Activated CD4-positive, CD25-positive, alpha-beta regulatory T cell (primary cell): ENCODE results near the gene FOXF2.

Source experiments
- DNase-seq, 4 experiments: peaks; one replicate each; lab custom pipeline; 2025; lab: John Stamatoyannopoulos, UW

Gene FOXF2

DNA sequence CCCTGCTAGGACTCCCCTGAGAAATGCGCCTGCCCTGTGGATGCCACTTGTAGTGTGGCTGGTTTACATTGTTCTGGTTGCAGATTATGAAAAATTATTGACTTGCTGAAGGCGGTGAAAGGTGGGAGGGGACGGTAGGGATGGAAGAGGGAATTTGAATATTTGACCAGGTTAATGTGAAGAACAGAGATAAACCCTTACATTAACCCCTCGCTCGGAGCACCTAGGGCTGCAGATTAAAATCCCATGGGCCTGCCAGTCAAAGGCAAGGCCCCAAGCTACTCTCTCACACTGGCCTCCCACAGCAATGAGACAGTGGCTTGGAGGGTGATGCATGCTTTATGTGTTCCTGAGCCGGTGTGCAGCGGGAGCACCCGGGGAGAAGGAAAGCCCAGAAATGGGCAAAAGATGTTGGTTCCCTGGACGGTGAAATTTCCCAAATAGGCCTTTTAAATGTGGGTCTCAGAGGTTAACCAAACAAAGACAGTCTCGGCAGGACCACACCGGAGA lies 2.5 kb downstream of the FOXF2 start:
- DNase-seq = no peak

GRCh38 chr6:1392813-1393640 lies 3.7 kb downstream of the FOXF2 start:
- no peak for DNase-seq

- no peak for DNase-seq
These were observed 4.4 kb downstream of the FOXF2 start for GRCh38 chr6:1393641-1394283.

- DNase-seq = no peak
These were observed 5.4 kb downstream of the FOXF2 start for GRCh38 chr6:1394514-1395463.

- DNase-seq = no peak
These were observed 6.1 kb downstream of the FOXF2 start for GRCh38 chr6:1395506-1395905.

DNA sequence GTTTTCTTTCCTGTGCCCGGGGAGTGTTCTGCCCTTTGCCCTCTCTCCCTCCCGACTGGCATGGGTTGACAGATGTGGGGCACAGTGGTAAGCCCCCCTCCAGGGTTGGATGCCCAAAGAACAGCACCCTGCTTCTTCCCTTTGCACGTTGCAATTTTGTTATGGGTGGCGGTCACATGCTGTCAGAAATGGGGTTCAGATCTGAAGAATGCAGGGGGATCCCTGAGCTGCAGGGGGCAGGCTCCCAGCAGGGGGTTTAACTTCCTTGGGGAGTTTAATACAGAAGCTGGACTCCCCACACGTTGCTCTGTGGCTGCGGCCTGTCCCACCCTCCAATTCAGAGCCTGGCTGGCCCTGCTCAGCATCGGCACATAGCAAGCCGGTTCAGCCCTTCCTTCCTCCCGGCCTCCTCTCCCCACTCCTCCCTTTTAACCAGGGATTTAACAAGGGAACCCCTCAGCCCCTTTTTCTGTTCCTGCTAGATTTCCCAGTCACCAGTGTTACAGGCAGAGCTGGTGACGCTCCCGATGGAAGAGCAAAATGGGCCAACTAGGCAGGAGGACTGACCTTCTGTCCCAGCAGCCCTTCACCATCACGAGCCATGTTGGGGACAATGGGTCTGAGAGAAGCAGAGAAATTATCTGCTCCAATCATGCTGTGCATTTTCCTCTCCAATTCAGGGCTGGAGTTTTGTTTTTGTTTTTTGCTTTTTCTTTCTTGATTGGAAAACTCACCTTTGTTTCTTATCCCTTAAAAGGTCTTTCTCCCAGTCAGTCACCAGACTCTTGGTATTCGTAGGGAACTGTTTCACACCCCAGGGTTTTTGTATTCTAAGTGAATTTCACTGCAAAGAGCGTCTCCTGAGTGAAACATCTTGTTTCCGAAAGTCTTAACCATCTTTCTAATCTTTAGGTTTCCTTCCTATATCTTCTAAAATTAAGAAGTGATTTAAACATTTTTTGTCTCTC lies 6.8 kb downstream of the FOXF2 start:
- DNase-seq = no peak

DNA sequence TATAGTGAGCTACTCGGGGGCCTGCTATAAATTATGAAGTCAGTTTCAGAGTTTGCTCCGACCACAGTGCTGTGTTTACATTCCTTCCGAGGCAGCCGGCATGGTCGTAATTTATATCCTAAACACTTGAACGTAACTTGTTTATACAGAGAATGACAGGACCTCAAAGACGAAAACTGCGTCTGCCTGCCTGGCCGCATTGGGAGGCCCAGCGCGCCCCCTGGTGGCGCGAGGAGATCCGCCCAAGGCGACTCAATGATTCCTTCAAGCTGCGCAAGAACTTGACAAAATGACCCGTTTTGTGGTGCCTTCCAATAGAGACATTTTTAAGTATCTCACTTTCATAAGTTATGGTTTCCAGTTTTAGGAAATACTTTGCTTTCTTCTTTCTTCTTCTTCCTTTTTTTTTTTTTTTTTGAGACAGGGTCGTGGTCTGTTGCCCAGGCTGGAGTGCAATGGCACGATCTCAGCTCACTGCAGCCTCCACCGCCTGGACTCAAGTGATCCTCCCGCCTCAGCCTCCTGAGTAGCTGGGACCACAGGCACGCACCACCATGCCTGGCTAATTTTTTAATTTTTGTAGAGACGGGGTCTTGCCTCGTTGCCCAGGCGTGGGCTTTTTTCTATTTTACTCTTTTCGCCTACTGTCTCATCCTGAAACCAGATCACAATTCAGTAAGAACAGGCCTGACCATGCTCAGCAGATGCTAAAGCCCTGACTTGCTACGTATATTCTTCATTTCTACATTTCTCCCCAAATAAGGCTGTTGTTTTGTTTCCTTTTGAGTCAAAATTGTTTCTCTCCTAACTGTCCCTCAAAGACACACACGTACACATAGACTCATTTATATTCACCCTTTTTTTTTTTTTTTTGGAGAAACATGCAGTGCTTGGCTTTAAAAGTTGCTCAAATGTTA lies 7.8 kb downstream of the FOXF2 start:
- DNase-seq = peak; percentile 48 to 61 (median 58)

GRCh38 chr6:1399085-1399780 lies 9.9 kb downstream of the FOXF2 start:
- DNase-seq = no peak

DNA sequence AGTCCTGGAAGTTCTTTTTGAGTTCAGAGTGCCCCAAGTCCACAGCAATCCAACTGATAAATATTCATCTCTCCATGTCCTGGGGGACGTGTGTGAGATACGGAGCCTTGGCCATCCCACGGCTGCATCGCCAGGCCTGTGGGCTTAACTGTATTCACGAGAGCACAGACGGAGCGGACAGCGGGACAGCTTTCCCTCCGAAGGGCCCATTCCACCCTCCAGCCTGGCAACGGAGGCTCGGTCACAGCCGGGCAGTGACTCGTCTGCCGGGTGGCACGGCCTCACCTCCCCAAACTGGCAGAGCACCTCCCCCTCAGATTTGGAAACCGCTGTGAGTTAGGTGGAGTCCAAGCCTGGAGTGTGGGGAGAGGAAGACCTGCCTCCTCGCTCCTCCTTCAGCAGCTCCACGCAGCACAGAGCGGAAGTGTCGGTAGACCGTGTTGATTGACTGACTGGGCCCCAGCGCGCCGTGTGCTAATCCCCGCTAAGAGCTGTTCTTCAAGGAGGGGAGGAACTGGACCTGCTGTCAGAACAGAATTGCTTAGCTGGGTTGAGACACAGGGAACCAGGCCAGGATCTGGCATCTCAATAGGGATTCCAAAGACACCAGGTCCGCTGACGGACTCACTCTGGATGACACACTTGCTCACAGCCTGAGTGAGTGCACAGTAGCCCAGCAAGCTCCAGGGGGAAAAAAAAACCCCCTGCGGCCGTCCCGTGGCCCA lies 10.9 kb downstream of the FOXF2 start:
- DNase-seq = no peak

DNA sequence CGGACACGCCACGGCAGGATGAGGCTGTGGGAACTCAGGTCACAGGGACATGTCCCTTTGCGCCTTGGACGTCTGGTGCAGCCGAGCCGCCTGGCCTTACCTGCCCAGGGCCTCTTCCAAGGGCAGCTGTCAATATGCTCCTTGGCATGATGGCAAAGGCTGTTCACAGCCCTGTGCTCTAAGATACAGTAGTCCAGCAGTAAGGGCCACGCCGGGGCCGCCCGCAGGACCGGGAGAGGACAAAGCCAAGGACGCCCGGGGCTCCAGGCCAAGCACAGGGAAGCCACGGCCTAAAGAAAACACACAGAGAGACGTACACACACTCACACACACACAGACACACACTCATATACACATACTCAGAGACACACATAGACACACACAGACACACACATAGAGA lies 13.0 kb downstream of the FOXF2 start:
- no peak for DNase-seq

DNA sequence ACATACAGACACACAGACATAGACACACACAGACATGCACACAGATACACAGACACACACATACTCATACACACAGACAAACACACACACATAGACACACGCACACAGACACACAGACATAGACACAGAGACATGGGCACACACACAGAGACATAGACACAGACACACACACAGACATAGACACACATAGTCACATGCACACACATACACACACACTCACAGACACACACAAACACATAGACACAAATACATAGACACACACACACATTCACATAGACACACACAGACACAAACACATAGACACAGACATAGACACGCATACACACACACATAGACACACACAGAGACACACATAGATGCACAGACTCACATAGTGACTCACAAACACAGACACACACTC lies 13.5 kb downstream of the FOXF2 start:
- no peak for DNase-seq

GRCh38 chr6:1403851-1404712 lies 14.7 kb downstream of the FOXF2 start:
- DNase-seq = no peak

DNA sequence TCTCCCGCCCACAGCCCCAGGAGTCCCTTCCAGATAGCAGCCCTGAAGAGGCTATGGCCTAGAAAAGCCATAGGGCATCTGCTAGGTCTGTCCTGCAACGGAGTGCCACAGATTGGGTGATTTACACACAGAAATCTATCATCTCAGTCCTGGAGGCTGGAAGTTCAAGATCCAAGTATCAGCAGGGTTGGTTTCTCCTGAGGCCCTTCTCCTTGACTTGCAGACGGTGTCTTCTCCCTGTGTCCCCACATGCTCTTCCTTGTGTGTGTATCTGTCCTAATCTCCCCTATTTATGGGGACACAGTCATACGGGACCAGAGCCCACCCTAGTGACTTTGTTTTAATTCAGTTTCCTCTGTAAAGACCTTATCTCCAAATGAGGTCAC lies 15.3 kb downstream of the FOXF2 start:
- DNase-seq = no peak

DNA sequence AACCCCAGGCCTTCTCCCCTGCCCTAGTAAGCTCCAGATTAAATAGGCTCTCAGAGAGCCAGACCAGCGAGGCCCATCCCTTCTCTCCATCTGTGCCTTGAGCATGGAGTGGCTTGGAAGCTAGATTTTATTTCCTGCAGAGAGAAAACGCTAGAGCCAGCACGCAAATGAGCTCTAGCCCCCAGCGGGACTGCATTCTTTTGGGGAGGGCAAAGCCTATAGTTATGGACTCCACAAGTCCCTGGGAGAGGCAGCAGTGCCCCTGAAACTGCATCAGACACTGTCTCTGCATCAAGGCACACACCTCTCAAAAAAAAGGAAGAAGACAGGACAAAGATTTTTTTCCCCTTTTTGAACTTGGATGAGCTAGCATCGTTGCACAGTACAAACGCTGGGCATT lies 15.8 kb downstream of the FOXF2 start:
- no peak for DNase-seq

DNA sequence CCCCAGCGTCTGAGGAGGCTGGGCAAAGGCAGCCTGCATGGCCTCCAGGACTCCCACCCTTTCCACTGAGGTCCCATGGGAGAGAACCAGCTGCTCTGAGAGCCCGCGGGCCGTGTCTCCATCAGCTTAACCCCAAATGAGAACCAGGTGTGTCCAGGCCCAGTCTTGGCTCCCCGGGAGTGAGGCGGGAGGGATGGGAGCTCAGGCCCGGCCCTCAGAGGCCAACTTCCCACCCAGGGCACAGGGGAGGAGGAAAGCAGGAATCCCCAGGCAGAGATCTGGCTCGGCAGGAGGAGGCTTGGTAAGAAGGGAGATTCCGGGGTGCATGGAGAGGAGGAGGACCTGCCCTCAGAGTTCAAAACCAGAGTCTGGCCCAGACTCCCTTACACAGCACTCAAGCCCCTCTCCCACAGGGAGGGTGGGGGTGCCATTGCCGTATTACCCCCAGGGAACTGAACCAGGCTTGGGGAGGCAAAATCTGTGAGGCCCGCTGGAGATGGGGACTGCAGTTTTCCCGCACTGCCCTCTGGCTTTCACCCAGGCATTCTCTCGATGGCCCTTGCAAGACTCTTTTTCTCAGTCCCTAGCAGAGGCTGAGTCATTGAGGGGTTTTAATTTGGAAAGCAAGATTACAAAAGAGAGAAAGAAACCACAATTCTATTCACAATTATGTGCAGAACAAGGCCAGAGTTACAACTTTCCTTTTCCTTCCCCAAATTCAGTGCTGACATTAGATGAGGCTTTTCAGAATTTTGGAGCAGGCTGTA lies 17.1 kb downstream of the FOXF2 start:
- DNase-seq = no peak

DNA sequence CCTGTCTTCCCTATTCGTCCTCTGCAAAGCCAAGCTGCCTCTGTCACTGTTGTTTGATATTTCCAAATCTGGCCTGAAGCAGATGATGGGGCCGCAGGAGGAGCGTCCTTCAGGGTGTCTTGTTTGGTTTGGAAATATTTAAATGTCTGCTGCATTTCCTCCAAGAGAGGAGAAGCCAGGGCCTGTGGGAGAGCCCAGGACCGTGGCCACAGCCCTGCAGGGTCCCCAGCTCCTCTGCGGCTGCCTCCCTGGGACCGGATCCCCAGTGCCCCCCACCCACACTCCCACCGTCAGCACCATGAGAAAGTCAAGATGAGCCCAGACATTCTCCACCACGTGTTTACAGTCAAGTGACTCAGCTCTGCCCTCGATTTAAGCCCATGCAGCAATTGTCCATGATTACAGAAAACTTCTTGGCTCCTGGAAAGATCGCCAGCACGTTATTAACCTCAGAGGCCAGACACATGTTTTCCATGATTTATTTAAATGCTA lies 18.2 kb downstream of the FOXF2 start:
- DNase-seq = no peak
